Measurements from ENCODE around the gene ALDOB.

GRCh38 chr9:101376111-101376848, 59.3 kb downstream of the ALDOB start:
- TF ChIP-seq KAT7 (CRISPR knock-in tag; IDR thresholded peaks at IDR 0.05; ENCODE audit: borderline replicate concordance) (no peak), ONECUT2 (CRISPR knock-in tag; IDR thresholded peaks at IDR 0.05) (no peak), ZNF263 (CRISPR knock-in tag; IDR thresholded peaks at IDR 0.05) (no peak), TOPORS (CRISPR knock-in tag; IDR thresholded peaks at IDR 0.05) (no peak), KAT8 (CRISPR knock-in tag; IDR thresholded peaks at IDR 0.05) (no peak)
